Astrocyte of the cerebellum (primary cell): ENCODE results near the gene XPNPEP1.

Source experiments
- DNase-seq: peaks from one replicate; pipeline ENCODE4 v3.0.0-alpha.2; 2011; ENCODE audit warnings: low read depth
- H3K4me3 ChIP-seq: 2 replicates; pipeline ENCODE4 v1.5.1; 2011; ENCODE audit warnings: mild to moderate bottlenecking, low read depth, low read length, moderate library complexity
- CTCF ChIP-seq: IDR thresholded peaks from 2 replicates; pipeline ENCODE4 v1.5.1; 2012; ENCODE audit warnings: low read length, low read depth, moderate library complexity, mild to moderate bottlenecking; ENCODE audit errors: missing control alignments
- in situ Hi-C: cut with HindIII; loops from 2 replicates; pipeline ENCODE4 v1.10.0; 2017; ENCODE audit warnings: low sequenced_read_pairs

Gene XPNPEP1

GRCh38 chr10:109947111-109947920 lies 24.0 kb upstream of the XPNPEP1 start:
- no peak for TF ChIP-seq CTCF
- in situ Hi-C loops: no loop called here
- H3K4me3 ChIP-seq: no peak overlapping the region
- DNase-seq: no peak

- no peak for TF ChIP-seq CTCF
- H3K4me3 ChIP-seq: no peak overlapping the region
- in situ Hi-C loops: no loop called here
- DNase-seq: no peak
Observed at GRCh38 chr10:109946680-109947079, 23.4 kb upstream of the XPNPEP1 start.

GRCh38 chr10:109945473-109946177 lies 22.3 kb upstream of the XPNPEP1 start:
- no peak for DNase-seq
- in situ Hi-C loops: no loop called here

GRCh38 chr10:109944613-109945012 lies 21.3 kb upstream of the XPNPEP1 start:
- DNase-seq: no peak
- TF ChIP-seq CTCF: no peak
- no peak overlapping the region for H3K4me3 ChIP-seq
- in situ Hi-C loops: no loop called here

More at GRCh38 chr10:109945473-109946177, 22.3 kb upstream of the XPNPEP1 start:
- no peak for TF ChIP-seq CTCF
- no peak overlapping the region for H3K4me3 ChIP-seq

GRCh38 chr10:109941236-109941862 lies 18.0 kb upstream of the XPNPEP1 start:
- H3K4me3 ChIP-seq: no peak overlapping the region
- no peak for TF ChIP-seq CTCF
- in situ Hi-C loops: no loop called here
- DNase-seq: no peak

- DNase-seq: no peak
- in situ Hi-C loops: no loop called here
- no peak for TF ChIP-seq CTCF
- no peak overlapping the region for H3K4me3 ChIP-seq
Observed at GRCh38 chr10:109940553-109940952, 17.2 kb upstream of the XPNPEP1 start.
